Activated naive CD4-positive, alpha-beta T cell treated with anti-CD3 and anti-CD28 coated beads, Interleukin-2, amount 50 U/mL, for 72 hours (primary cell): ENCODE results near the gene CARMIL1. TPM values are rescaled to one million over a fixed set of nuclear protein-coding genes. Genes with fewer than 3 reads are reported as not detected.

ENCODE experiments used
- ATAC-seq, 2 donors: fragments of 150-1000 bp; cut with Tn5 transposase; 2 replicates each; pipeline ENCODE4 v1.10.0; 2021; ENCODE audit warnings: mild to moderate bottlenecking in 2 of 2, moderate library complexity in 2 of 2
- DNase-seq, 2 donors: peaks; one replicate each; pipeline ENCODE4 v3.0.0; 2021 to 2022; ENCODE audit warnings: low spot score in 2 of 2
- H3K27ac Mint-ChIP-seq, 2 donors: one replicate each; pipeline ENCODE4 v1.8.0; 2022; ENCODE audit warnings: mild to moderate bottlenecking in 2 of 2, mixed read lengths in 2 of 2
- H3K36me3 Mint-ChIP-seq, 2 donors: one replicate each; pipeline ENCODE4 v1.8.0; 2022; ENCODE audit warnings: mixed read lengths in 2 of 2
- H3K9me3 Mint-ChIP-seq, 2 donors: one replicate each; pipeline ENCODE4 v1.8.0; 2022; ENCODE audit warnings: mixed read lengths in 2 of 2
- total RNA-seq, 2 donors: library from RNA; stranded (reverse); gene quantifications; one replicate each; pipeline ENCODE4 v1.2.3, GENCODE V29; 2022

CARMIL1 gene
- total RNA-seq, 2 donors from 2014 or later: 5.2 to 13.4 TPM

GRCh38 chr6:25537349-25538018 lies 258.3 kb downstream of the CARMIL1 start:
- no peaks in the 10 kb centered on the region for H3K9me3 Mint-ChIP-seq
- DNase-seq (no peak), ATAC-seq (no peak)
- no peak overlapping the region for H3K27ac Mint-ChIP-seq
- H3K36me3 Mint-ChIP-seq: peaks cover 10 to 22% of the 10 kb centered on the region in 2 donors

GRCh38 chr6:25541228-25541627 lies 262.1 kb downstream of the CARMIL1 start:
- no peak for DNase-seq
- H3K9me3 Mint-ChIP-seq: no peaks in the 10 kb centered on the region
- H3K27ac Mint-ChIP-seq: no peak overlapping the region
- no peak for ATAC-seq
- H3K36me3 Mint-ChIP-seq: peaks cover 10 to 17% of the 10 kb centered on the region in 2 donors

DNA sequence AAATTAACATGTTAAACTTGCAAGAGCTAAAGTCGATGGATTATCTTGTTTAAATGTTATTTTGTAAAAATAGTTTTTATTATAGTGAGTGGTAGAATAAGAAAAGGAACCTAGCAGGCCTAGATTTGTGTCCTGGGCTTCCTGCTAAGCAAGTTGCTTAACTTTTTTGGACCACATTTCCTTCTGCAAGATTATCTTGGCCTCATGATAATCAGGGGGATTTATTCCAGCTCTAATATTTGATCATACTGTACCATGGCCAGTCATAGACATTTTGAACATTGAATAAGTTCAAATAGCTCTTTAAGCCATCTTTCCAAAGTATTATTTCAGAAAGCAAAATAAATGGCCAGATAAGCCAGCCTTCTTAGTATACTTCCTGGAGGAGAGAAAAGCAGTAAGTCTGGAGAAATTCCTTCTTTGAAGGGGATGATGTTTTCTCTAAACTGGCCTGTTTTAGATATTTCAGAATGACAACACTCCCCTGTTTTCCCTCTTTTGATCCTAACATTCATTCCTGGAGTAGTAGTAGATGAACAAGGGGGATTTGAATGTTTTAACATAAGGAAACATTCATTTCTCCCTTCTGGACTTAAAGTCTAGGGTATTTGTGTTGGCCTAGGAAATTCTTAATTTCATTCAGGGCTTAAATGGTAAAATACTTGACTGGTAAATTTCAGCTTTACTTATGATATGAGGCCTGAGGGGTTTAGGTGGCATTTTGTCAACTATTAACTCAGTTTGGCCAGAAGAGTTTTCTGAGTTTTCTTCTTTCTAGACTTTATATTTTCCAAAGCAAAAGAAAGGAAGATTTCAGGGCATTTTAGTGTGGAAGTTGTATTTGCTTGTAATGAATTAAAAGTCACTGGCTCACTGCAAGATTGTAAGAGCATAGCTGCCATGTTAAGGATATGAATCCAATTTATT lies 264.1 kb downstream of the CARMIL1 start:
- Mint-ChIP-seq H3K27ac (no peak overlapping the region), H3K9me3 (no peaks in the 10 kb centered on the region), H3K36me3 (peaks cover 10 to 17% of the 10 kb centered on the region in 2 donors)
- DNase-seq: no peak
- ATAC-seq: no peak

- DNase-seq: no peak
- Mint-ChIP-seq H3K36me3 (peaks cover 10% of the 10 kb centered on the region in 2 donors), H3K27ac (no peak overlapping the region), H3K9me3 (no peaks in the 10 kb centered on the region)
- ATAC-seq: no peak
These were observed 265.7 kb downstream of the CARMIL1 start for GRCh38 chr6:25544833-25545232.

DNA sequence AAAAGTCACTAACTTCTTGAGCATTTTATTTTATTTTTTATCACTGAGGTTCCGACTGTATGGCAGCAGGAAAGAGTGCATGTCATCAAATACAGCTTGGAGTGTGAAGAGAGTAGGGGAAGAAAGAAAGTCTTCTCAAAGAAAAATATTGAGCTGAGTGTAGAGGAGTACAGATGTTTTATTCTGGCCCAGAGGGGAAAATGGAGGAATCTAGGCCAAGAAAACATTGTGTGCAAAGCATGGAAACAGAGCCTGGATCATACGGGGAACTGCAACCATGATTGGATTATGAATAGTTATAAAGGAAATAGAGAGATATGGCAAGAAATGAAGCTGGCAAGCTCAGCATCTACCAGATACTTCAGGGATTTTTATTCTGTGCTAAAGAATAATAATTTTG lies 268.6 kb downstream of the CARMIL1 start:
- no peak for DNase-seq
- no peak for ATAC-seq
- H3K36me3 Mint-ChIP-seq: no peaks in the 10 kb centered on the region
- H3K9me3 Mint-ChIP-seq: no peaks in the 10 kb centered on the region
- no peak overlapping the region for H3K27ac Mint-ChIP-seq

DNA sequence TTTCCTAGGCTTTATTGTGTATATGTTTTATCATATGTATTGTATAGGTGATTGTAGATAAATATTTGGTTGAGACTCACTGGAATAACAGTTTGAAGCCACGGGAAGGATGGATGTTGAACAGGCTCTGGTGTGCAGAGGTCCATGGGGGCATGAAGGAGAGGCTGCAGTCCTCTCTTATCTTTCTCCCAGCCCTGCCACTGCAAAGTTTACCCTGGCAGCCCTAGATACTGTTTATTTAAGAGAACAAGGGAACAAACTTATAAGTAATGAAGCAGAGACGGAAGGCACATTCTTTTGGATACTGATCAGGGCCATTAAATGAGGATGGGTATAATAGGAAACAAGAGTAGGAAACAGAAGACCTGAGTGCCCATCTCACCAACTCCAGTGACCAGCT lies 269.3 kb downstream of the CARMIL1 start:
- Mint-ChIP-seq H3K27ac (no peak overlapping the region), H3K36me3 (no peaks in the 10 kb centered on the region), H3K9me3 (no peaks in the 10 kb centered on the region)
- DNase-seq (no peak), ATAC-seq (no peak)

- ATAC-seq (no peak), DNase-seq (no peak)
- Mint-ChIP-seq H3K9me3 (no peaks in the 10 kb centered on the region), H3K27ac (no peak overlapping the region), H3K36me3 (no peaks in the 10 kb centered on the region)
These were observed 271.5 kb downstream of the CARMIL1 start for GRCh38 chr6:25550631-25551030.

DNA sequence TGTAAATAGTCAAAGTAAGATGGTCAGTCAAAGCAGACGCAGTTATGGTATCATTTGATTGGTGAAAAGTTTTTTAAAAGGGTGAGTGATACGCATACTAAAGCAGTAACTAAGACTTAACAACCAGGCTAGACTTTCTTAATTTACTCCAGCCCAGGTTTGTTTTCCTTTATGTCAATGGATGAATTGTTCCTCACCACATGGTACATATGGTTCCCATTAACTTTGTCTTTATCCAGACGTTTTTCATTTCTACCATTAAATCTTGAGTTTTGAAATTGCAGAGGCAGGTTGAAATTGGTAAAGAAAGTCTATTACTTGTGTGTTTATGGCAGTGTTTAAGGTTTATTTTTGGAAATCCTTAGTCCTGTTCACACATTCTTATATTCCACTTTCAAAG lies 274.3 kb downstream of the CARMIL1 start:
- no peaks in the 10 kb centered on the region for H3K36me3 Mint-ChIP-seq
- H3K9me3 Mint-ChIP-seq: no peaks in the 10 kb centered on the region
- no peak overlapping the region for H3K27ac Mint-ChIP-seq
- ATAC-seq: no peak
- DNase-seq: no peak

- H3K27ac Mint-ChIP-seq: no peak overlapping the region
- ATAC-seq: no peak
- no peak for DNase-seq
- no peaks in the 10 kb centered on the region for H3K36me3 Mint-ChIP-seq
- no peaks in the 10 kb centered on the region for H3K9me3 Mint-ChIP-seq
These were observed 276.0 kb downstream of the CARMIL1 start for GRCh38 chr6:25555188-25555587.

DNA sequence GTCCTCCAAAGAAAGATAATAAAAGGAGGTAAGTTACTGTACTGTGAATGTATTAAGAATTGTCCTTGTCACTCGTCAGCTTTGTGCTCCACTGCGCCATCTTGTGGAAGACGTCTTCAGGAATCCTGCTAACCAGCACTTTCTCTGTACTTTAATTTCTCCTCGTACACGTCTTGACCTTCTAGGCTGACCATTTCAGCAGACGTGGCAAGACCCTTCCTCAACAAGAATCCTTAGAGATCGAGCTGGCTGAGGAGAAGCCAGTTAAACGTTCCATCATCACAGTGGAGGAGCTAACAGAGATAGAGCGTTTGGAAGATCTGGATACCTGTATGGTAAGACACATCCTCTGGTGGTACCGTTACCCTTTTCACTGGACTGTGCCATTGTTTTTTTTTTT lies 277.3 kb downstream of the CARMIL1 start:
- peak; percentile 62 to 84 for DNase-seq
- no peaks in the 10 kb centered on the region for H3K36me3 Mint-ChIP-seq
- peak; percentile 50 to 67 for ATAC-seq
- no peak overlapping the region for H3K27ac Mint-ChIP-seq
- no peaks in the 10 kb centered on the region for H3K9me3 Mint-ChIP-seq

- no peak for ATAC-seq
- no peak for DNase-seq
- Mint-ChIP-seq H3K36me3 (no peaks in the 10 kb centered on the region), H3K9me3 (no peaks in the 10 kb centered on the region), H3K27ac (peak overlapping the region in 1 of 2 donors; percentile 78)
These were observed 279.1 kb downstream of the CARMIL1 start for GRCh38 chr6:25558155-25558817.

DNA sequence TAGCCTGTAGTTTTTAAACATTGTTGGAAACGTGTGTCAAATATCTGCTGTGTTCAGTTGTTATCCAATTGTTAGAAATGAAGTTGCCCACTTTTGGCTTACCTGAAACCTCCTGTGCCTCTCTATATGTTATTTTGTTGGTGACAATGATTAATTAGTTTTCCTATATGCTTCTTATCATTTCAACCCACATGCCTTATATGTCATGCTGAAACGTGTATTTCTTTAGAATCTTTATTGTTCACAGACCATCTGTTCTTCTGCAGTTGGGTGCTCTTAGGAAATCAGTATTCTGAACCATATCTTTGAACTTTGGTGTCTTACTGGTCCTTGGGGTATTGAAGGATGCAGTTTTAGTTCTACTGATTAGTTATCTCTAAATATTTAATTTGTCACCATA lies 281.7 kb downstream of the CARMIL1 start:
- Mint-ChIP-seq H3K9me3 (no peaks in the 10 kb centered on the region), H3K27ac (no peak overlapping the region), H3K36me3 (no peaks in the 10 kb centered on the region)
- ATAC-seq (no peak), DNase-seq (no peak)

- no peaks in the 10 kb centered on the region for H3K9me3 Mint-ChIP-seq
- no peak overlapping the region for H3K27ac Mint-ChIP-seq
- no peaks in the 10 kb centered on the region for H3K36me3 Mint-ChIP-seq
- DNase-seq (no peak), ATAC-seq (no peak)
These were observed 285.8 kb downstream of the CARMIL1 start for GRCh38 chr6:25564943-25565342.

GRCh38 chr6:25570578-25570977 lies 291.4 kb downstream of the CARMIL1 start:
- H3K36me3 Mint-ChIP-seq: no peaks in the 10 kb centered on the region
- no peak overlapping the region for H3K27ac Mint-ChIP-seq
- no peak for ATAC-seq
- H3K9me3 Mint-ChIP-seq: no peaks in the 10 kb centered on the region
- no peak for DNase-seq

DNA sequence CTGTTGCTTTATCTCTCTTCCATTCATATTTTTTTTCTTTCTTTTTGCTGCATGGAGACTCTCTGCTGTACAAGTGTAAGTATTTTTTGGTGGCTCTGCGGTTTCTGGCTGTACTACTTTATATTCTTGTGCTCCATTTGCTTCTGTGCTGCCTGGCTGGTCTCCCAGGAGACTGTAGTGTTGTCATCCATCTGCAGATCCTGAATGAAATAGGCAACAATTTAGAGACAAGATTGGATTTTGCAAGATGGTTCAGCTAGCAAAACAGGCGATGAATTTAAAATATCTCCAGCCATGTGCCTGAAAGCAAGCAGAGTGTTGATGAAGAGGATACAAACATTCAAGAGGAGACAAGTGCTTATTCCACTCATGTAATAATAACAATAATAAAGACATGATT lies 297.7 kb downstream of the CARMIL1 start:
- no peaks in the 10 kb centered on the region for H3K9me3 Mint-ChIP-seq
- ATAC-seq (no peak), DNase-seq (no peak)
- no peaks in the 10 kb centered on the region for H3K36me3 Mint-ChIP-seq
- H3K27ac Mint-ChIP-seq: no peak overlapping the region

DNA sequence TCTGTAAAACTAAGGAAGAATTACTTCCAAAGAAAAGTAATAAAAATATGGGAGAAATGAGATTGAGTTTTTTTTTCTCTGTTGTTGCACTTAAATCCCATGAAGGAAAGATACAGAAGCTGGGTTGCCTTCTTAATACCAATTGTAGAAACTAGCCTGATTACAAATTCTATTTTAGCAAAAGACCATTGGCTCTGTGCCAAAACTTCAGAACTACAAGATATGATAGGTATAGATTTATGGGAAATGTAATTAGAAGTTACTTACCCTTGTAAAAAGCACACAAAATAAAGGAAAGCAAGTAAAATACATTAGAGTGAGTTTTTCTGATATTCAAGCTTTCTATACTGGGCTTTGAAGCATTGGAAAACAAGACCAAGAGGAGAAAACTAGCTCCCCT lies 299.4 kb downstream of the CARMIL1 start:
- DNase-seq (no peak), ATAC-seq (no peak)
- Mint-ChIP-seq H3K9me3 (no peaks in the 10 kb centered on the region), H3K36me3 (no peaks in the 10 kb centered on the region), H3K27ac (no peak overlapping the region)

DNA sequence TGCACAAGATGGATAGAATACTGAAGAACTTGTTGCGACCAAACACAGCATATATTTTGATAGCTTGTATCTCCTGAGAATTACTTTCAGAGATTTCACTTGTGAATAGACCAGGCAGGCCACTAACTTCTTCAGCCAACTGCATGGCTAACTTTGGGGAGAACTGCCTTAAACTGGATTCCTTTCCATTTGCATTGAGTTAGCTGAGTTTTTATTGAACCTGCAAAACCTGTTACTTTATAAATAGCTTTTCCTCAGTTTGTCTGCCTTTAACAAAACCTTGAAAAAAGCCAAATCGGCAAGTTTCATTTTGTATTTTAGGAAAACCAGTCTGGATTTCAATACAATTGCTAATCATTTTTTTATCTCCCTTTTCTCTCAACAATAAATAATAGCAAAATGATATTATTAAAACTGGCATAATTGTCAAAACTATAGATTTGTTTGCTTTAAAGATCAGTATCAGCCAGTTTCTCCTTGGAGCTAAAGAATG lies 300.3 kb downstream of the CARMIL1 start:
- no peaks in the 10 kb centered on the region for H3K9me3 Mint-ChIP-seq
- no peaks in the 10 kb centered on the region for H3K36me3 Mint-ChIP-seq
- ATAC-seq: no peak
- no peak for DNase-seq
- no peak overlapping the region for H3K27ac Mint-ChIP-seq
